22Rv1 (cell line): ENCODE data around the gene PACRG.

Experiments used
- ZFX ChIP-seq: fragments of 450-650 bp; IDR thresholded peaks from 2 replicates; pipeline ENCODE4 v1.6.1; 2017; ENCODE audit warnings: antibody characterized with exemption, borderline replicate concordance
- TF ChIP-seq, protein P1 (sequence below): fragments of 450-650 bp; IDR thresholded peaks from 2 replicates; pipeline ENCODE4 v1.5.1; 2017; ENCODE audit warnings: mild to moderate bottlenecking

DNA sequence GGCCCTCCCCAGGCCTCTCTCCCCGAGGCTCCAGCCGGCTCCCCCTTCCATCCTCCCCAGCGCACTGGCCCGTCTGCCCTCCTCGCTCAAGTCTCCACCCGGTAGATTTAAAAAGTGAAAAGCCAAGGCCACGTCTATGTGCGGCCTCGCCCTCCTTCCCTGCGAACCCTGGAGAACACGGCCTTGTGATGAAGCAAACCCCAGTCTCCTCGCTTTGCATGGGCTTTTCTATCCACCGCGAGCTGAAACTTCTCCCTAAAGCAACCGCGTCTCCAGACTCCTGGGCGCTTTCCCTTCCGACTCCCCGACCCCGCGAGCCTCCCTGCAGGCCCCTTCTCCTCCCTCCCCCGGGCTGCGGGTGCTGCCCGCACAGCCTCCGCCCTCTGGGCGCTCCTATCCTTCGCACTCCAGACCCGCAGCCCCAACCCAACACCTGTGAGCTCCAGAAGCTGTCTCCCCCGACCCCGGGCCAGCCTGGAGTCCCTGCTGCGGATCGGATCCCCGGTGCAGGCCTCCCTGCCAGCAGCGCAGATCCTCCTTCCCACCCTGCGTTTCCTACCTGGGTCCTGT, 421.6 kb downstream of the PACRG start:
- TF ChIP-seq, protein P1, sequence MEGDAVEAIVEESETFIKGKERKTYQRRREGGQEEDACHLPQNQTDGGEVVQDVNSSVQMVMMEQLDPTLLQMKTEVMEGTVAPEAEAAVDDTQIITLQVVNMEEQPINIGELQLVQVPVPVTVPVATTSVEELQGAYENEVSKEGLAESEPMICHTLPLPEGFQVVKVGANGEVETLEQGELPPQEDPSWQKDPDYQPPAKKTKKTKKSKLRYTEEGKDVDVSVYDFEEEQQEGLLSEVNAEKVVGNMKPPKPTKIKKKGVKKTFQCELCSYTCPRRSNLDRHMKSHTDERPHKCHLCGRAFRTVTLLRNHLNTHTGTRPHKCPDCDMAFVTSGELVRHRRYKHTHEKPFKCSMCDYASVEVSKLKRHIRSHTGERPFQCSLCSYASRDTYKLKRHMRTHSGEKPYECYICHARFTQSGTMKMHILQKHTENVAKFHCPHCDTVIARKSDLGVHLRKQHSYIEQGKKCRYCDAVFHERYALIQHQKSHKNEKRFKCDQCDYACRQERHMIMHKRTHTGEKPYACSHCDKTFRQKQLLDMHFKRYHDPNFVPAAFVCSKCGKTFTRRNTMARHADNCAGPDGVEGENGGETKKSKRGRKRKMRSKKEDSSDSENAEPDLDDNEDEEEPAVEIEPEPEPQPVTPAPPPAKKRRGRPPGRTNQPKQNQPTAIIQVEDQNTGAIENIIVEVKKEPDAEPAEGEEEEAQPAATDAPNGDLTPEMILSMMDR = no peak
- no peak for TF ChIP-seq ZFX
